ENCODE results near the gene PDE4C. TPM values are rescaled to one million over a fixed set of nuclear protein-coding genes. Genes with fewer than 3 reads are reported as not detected.

PDE4C gene
- total and polyA plus RNA-seq, 10 of the 15 experiments (the other 5 are each of a cell fraction or from before 2014, with no cell fraction given): 0.08 to 0.73 (median 0.34) TPM

DNA sequence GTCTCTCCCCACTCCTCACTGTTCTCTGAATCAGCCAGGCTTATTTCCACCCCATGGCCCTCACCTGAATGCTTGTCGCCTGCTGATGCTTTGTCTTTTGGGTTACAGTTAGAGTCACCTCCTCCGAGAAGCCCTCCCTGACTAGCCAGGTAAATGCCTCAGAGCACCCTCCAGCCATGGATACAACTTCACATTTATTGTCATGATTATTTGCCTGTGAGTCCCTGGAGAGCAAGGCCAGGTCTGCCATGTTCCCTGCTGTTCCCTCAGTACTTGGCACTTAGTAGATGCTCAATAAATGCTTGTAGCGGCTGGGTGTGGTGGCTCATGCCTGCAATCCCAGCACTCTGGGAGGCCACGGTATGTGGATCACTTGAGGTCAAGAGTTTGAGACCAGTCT lies 3.7 kb upstream of the PDE4C start (continued):
- TF ChIP-seq, protein P1, sequence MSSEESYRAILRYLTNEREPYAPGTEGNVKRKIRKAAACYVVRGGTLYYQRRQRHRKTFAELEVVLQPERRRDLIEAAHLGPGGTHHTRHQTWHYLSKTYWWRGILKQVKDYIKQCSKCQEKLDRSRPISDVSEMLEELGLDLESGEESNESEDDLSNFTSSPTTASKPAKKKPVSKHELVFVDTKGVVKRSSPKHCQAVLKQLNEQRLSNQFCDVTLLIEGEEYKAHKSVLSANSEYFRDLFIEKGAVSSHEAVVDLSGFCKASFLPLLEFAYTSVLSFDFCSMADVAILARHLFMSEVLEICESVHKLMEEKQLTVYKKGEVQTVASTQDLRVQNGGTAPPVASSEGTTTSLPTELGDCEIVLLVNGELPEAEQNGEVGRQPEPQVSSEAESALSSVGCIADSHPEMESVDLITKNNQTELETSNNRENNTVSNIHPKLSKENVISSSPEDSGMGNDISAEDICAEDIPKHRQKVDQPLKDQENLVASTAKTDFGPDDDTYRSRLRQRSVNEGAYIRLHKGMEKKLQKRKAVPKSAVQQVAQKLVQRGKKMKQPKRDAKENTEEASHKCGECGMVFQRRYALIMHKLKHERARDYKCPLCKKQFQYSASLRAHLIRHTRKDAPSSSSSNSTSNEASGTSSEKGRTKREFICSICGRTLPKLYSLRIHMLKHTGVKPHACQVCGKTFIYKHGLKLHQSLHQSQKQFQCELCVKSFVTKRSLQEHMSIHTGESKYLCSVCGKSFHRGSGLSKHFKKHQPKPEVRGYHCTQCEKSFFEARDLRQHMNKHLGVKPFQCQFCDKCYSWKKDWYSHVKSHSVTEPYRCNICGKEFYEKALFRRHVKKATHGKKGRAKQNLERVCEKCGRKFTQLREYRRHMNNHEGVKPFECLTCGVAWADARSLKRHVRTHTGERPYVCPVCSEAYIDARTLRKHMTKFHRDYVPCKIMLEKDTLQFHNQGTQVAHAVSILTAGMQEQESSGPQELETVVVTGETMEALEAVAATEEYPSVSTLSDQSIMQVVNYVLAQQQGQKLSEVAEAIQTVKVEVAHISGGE (CRISPR knock-in tag; IDR thresholded peaks at IDR 0.05): no peak
- TF ChIP-seq EP300 (IDR thresholded peaks at IDR 0.05; ENCODE audit: borderline replicate concordance in 1 of 2, control insufficient read depth in 1 of 2, low read depth in 2 of 2, low read length in 2 of 2) (no peak), EGR1 (IDR thresholded peaks at IDR 0.05; ENCODE audit: borderline replicate concordance in 1 of 2, low read depth in 2 of 2, low read length in 2 of 2) (no peak)
- TF ChIP-seq, protein P2, sequence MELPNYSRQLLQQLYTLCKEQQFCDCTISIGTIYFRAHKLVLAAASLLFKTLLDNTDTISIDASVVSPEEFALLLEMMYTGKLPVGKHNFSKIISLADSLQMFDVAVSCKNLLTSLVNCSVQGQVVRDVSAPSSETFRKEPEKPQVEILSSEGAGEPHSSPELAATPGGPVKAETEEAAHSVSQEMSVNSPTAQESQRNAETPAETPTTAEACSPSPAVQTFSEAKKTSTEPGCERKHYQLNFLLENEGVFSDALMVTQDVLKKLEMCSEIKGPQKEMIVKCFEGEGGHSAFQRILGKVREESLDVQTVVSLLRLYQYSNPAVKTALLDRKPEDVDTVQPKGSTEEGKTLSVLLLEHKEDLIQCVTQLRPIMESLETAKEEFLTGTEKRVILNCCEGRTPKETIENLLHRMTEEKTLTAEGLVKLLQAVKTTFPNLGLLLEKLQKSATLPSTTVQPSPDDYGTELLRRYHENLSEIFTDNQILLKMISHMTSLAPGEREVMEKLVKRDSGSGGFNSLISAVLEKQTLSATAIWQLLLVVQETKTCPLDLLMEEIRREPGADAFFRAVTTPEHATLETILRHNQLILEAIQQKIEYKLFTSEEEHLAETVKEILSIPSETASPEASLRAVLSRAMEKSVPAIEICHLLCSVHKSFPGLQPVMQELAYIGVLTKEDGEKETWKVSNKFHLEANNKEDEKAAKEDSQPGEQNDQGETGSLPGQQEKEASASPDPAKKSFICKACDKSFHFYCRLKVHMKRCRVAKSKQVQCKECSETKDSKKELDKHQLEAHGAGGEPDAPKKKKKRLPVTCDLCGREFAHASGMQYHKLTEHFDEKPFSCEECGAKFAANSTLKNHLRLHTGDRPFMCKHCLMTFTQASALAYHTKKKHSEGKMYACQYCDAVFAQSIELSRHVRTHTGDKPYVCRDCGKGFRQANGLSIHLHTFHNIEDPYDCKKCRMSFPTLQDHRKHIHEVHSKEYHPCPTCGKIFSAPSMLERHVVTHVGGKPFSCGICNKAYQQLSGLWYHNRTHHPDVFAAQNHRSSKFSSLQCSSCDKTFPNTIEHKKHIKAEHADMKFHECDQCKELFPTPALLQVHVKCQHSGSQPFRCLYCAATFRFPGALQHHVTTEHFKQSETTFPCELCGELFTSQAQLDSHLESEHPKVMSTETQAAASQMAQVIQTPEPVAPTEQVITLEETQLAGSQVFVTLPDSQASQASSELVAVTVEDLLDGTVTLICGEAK (IDR thresholded peaks at IDR 0.05; ENCODE audit: borderline replicate concordance): no peak
